Activated naive CD8-positive, alpha-beta T cell treated with anti-CD3 and anti-CD28 coated beads for 36 hours (primary cell): Measurements from ENCODE around the gene PAXIP1. TPM values are rescaled to one million over a fixed set of nuclear protein-coding genes. Genes with fewer than 3 reads are reported as not detected.
"Not testable (repeated sequence)": the region's sequence is repeated elsewhere in the genome, so short reads cannot be mapped to it uniquely, and the experiment has no call there.

Source experiments
- DNase-seq: peaks from one replicate; pipeline ENCODE4 v3.0.0; 2021
- H3K27ac Mint-ChIP-seq: one replicate; pipeline ENCODE4 v1.8.0; 2022; ENCODE audit warnings: mild to moderate bottlenecking, moderate library complexity, mixed read lengths
- H3K27me3 Mint-ChIP-seq: one replicate; pipeline ENCODE4 v1.8.0; 2022; ENCODE audit warnings: mild to moderate bottlenecking, mixed read lengths
- H3K36me3 Mint-ChIP-seq: one replicate; pipeline ENCODE4 v1.8.0; 2021; ENCODE audit warnings: mild to moderate bottlenecking, mixed read lengths
- H3K4me1 Mint-ChIP-seq: one replicate; pipeline ENCODE4 v1.8.0; 2021; ENCODE audit warnings: mixed read lengths
- H3K4me3 Mint-ChIP-seq: one replicate; pipeline ENCODE4 v1.8.0; 2022; ENCODE audit warnings: mild to moderate bottlenecking, moderate library complexity, mixed read lengths
- H3K9me3 Mint-ChIP-seq: one replicate; pipeline ENCODE4 v1.8.0; 2022; ENCODE audit warnings: mixed read lengths
- total RNA-seq, 2 experiments: library from RNA; stranded (reverse); gene quantifications; one replicate each; pipeline ENCODE4 v1.2.3, GENCODE V29; 2021

The PAXIP1 gene
- total RNA-seq, 2 experiments from 2014 or later = 28.1 to 30.0 TPM

GRCh38 chr7:154942691-154943090, 60.2 kb downstream of the PAXIP1 start:
- H3K27me3 Mint-ChIP-seq = no peaks in the 10 kb centered on the region
- H3K4me1 Mint-ChIP-seq = peaks cover 3% of the 10 kb centered on the region
- no peak overlapping the region for H3K27ac Mint-ChIP-seq
- H3K9me3 Mint-ChIP-seq = no peaks in the 10 kb centered on the region
- no peak for DNase-seq
- no peak overlapping the region for H3K4me3 Mint-ChIP-seq
- peaks cover 9% of the 10 kb centered on the region for H3K36me3 Mint-ChIP-seq

GRCh38 chr7:154937837-154938236, 65.1 kb downstream of the PAXIP1 start:
- Mint-ChIP-seq H3K9me3 (peaks cover 11% of the 10 kb centered on the region), H3K4me3 (no peak overlapping the region), H3K27me3 (no peaks in the 10 kb centered on the region), H3K4me1 (peaks cover 8% of the 10 kb centered on the region), H3K36me3 (peaks cover 33% of the 10 kb centered on the region), H3K27ac (no peak overlapping the region)
- DNase-seq = no peak

- not testable (repeated sequence) for DNase-seq, H3K27ac Mint-ChIP-seq, H3K27me3 Mint-ChIP-seq, H3K4me3 Mint-ChIP-seq
- peaks cover 42% of the 10 kb centered on the region for H3K36me3 Mint-ChIP-seq
- H3K4me1 Mint-ChIP-seq = peaks cover 24% of the 10 kb centered on the region
- peaks cover 11% of the 10 kb centered on the region for H3K9me3 Mint-ChIP-seq
Observed at GRCh38 chr7:154934353-154934952, 68.5 kb downstream of the PAXIP1 start.

GRCh38 chr7:154931906-154932305, 71.0 kb downstream of the PAXIP1 start:
- DNase-seq = no peak
- Mint-ChIP-seq H3K27ac (no peak overlapping the region), H3K4me3 (no peak overlapping the region), H3K9me3 (peaks cover 11% of the 10 kb centered on the region), H3K36me3 (peaks cover 42% of the 10 kb centered on the region), H3K4me1 (peaks cover 30% of the 10 kb centered on the region), H3K27me3 (no peaks in the 10 kb centered on the region)

- H3K36me3 Mint-ChIP-seq = peaks cover 21% of the 10 kb centered on the region
- H3K9me3 Mint-ChIP-seq = peaks cover 6% of the 10 kb centered on the region
- H3K4me1 Mint-ChIP-seq = peaks cover 26% of the 10 kb centered on the region
- H3K27me3 Mint-ChIP-seq = no peaks in the 10 kb centered on the region
- peak overlapping the region; percentile 94 for H3K4me3 Mint-ChIP-seq
- peak overlapping the region; percentile 98 for H3K27ac Mint-ChIP-seq
- DNase-seq = no peak
Observed at GRCh38 chr7:154929006-154929726, 73.8 kb downstream of the PAXIP1 start.

- Mint-ChIP-seq H3K4me3 (peak overlapping the region; percentile 94), H3K27ac (peak overlapping the region; percentile 98), H3K27me3 (no peaks in the 10 kb centered on the region), H3K36me3 (peaks cover 15% of the 10 kb centered on the region), H3K4me1 (peaks cover 26% of the 10 kb centered on the region), H3K9me3 (peaks cover 2% of the 10 kb centered on the region)
- DNase-seq = no peak
Observed at GRCh38 chr7:154928136-154929005, 74.6 kb downstream of the PAXIP1 start.

- H3K4me3 Mint-ChIP-seq = peak overlapping the region; percentile 94
- DNase-seq = peak; percentile 64
- H3K27me3 Mint-ChIP-seq = no peaks in the 10 kb centered on the region
- H3K4me1 Mint-ChIP-seq = peaks cover 26% of the 10 kb centered on the region
- peak overlapping the region; percentile 98 for H3K27ac Mint-ChIP-seq
- H3K9me3 Mint-ChIP-seq = no peaks in the 10 kb centered on the region
- peaks cover 8% of the 10 kb centered on the region for H3K36me3 Mint-ChIP-seq
Observed at GRCh38 chr7:154927624-154928125, 75.2 kb downstream of the PAXIP1 start.

GRCh38 chr7:154922472-154922871, 80.5 kb downstream of the PAXIP1 start:
- not testable (repeated sequence) for DNase-seq, H3K36me3 Mint-ChIP-seq, H3K9me3 Mint-ChIP-seq, H3K27me3 Mint-ChIP-seq, H3K4me3 Mint-ChIP-seq, H3K4me1 Mint-ChIP-seq, H3K27ac Mint-ChIP-seq

- H3K4me1 Mint-ChIP-seq = no peaks in the 10 kb centered on the region
- H3K27me3 Mint-ChIP-seq = peaks cover 4% of the 10 kb centered on the region
- H3K36me3 Mint-ChIP-seq = no peaks in the 10 kb centered on the region
- H3K4me3 Mint-ChIP-seq = no peak overlapping the region
- no peak for DNase-seq
- H3K9me3 Mint-ChIP-seq = no peaks in the 10 kb centered on the region
- no peak overlapping the region for H3K27ac Mint-ChIP-seq
Observed at GRCh38 chr7:154919344-154920225, 83.3 kb downstream of the PAXIP1 start.

- no peak overlapping the region for H3K27ac Mint-ChIP-seq
- no peak overlapping the region for H3K4me3 Mint-ChIP-seq
- no peak for DNase-seq
- peaks cover 3% of the 10 kb centered on the region for H3K4me1 Mint-ChIP-seq
- peaks cover 7% of the 10 kb centered on the region for H3K27me3 Mint-ChIP-seq
- H3K9me3 Mint-ChIP-seq = no peaks in the 10 kb centered on the region
- H3K36me3 Mint-ChIP-seq = no peaks in the 10 kb centered on the region
Observed at GRCh38 chr7:154918741-154919140, 84.2 kb downstream of the PAXIP1 start.

GRCh38 chr7:154918266-154918665, 84.7 kb downstream of the PAXIP1 start:
- H3K27me3 Mint-ChIP-seq = peaks cover 9% of the 10 kb centered on the region
- peaks cover 4% of the 10 kb centered on the region for H3K4me1 Mint-ChIP-seq
- H3K36me3 Mint-ChIP-seq = no peaks in the 10 kb centered on the region

GRCh38 chr7:154917808-154918160, 85.1 kb downstream of the PAXIP1 start:
- Mint-ChIP-seq H3K36me3 (no peaks in the 10 kb centered on the region), H3K27me3 (peaks cover 9% of the 10 kb centered on the region), H3K9me3 (no peaks in the 10 kb centered on the region), H3K4me3 (no peak overlapping the region), H3K27ac (no peak overlapping the region), H3K4me1 (peaks cover 4% of the 10 kb centered on the region)
- no peak for DNase-seq

More at GRCh38 chr7:154918266-154918665, 84.7 kb downstream of the PAXIP1 start:
- Mint-ChIP-seq H3K9me3 (no peaks in the 10 kb centered on the region), H3K27ac (no peak overlapping the region), H3K4me3 (no peak overlapping the region)
- no peak for DNase-seq

GRCh38 chr7:154916856-154917807, 85.8 kb downstream of the PAXIP1 start:
- no peaks in the 10 kb centered on the region for H3K9me3 Mint-ChIP-seq
- H3K4me1 Mint-ChIP-seq = peaks cover 4% of the 10 kb centered on the region

More at GRCh38 chr7:154916856-154917807, 85.8 kb downstream of the PAXIP1 start:
- peaks cover 9% of the 10 kb centered on the region for H3K27me3 Mint-ChIP-seq
- no peak for DNase-seq
- no peak overlapping the region for H3K4me3 Mint-ChIP-seq
- no peak overlapping the region for H3K27ac Mint-ChIP-seq
- H3K36me3 Mint-ChIP-seq = no peaks in the 10 kb centered on the region
